HEK293 (cell line): ENCODE measurements around the gene VSTM2L.

ENCODE experiments used
- CTCF ChIA-PET: fragments of 350-600 bp; formaldehyde crosslinking; extraction: SDS; loops from one replicate; lab custom pipeline; 2021; ENCODE audit warnings: antibody characterized with exemption; lab: Yijun Ruan, JAX
- POLR2A ChIA-PET: fragments of 300-600 bp; formaldehyde crosslinking; extraction: SDS; loops from one replicate; lab custom pipeline; 2020; ENCODE audit warnings: antibody characterized with exemption, inconsistent platforms; lab: Yijun Ruan, JAX
- H3K27ac ChIP-seq: fragments of 200-500 bp; sonication (Bioruptor generic); 2 replicates; pipeline ENCODE4 v1.5.1; 2014; ENCODE audit warnings: low read depth, low read length, control low read depth, inconsistent platforms; ENCODE audit errors: extremely low read depth
- H3K36me3 ChIP-seq, 2 experiments: fragments of 200-500 bp in 1 of 2; sonication (Bioruptor generic) in 1 of 2; 1 replicate in 1 of 2; 2 replicates in 1 of 2; pipeline ENCODE4 v1.5.1; 2014 to 2017; ENCODE audit warnings: inconsistent platforms in 2 of 2, low read length in 2 of 2; ENCODE audit not compliant: control insufficient read depth in 2 of 2, insufficient read depth in 1 of 2
- H3K4me1 ChIP-seq: fragments of 200-500 bp; sonication (Bioruptor generic); 2 replicates; pipeline ENCODE4 v1.5.1; 2014; ENCODE audit warnings: mild to moderate bottlenecking, low read length, inconsistent platforms; ENCODE audit not compliant: control insufficient read depth, insufficient read depth
- H3K4me3 ChIP-seq: 2 replicates; pipeline ENCODE4 v1.5.1; 2011; ENCODE audit warnings: low read depth, mild to moderate bottlenecking, control low read depth, low read length, moderate library complexity
- H3K9me3 ChIP-seq: fragments of 200-500 bp; sonication (Bioruptor generic); 2 replicates; pipeline ENCODE4 v1.5.1; 2014; ENCODE audit warnings: low read depth, low read length, inconsistent platforms; ENCODE audit not compliant: control insufficient read depth, insufficient read depth
- HOXA7 ChIP-seq: sonication (generic); formaldehyde crosslinking; IDR thresholded peaks from 2 replicates; pipeline ENCODE4 v1.8.1; 2022; ENCODE audit warnings: missing genetic modification reagents, borderline replicate concordance
- HOXD13 ChIP-seq: sonication (generic); formaldehyde crosslinking; IDR thresholded peaks from 2 replicates; pipeline ENCODE4 v1.8.0; 2022; ENCODE audit warnings: missing genetic modification reagents, borderline replicate concordance
- KLF1 ChIP-seq: fragments of 450-650 bp; formaldehyde crosslinking; IDR thresholded peaks from 2 replicates; pipeline ENCODE4 v1.5.1; 2016; ENCODE audit warnings: missing biosample characterization, missing genetic modification characterization
- KLF10 ChIP-seq: fragments of 450-650 bp; IDR thresholded peaks from 2 replicates; pipeline ENCODE4 v1.5.1; 2018; ENCODE audit warnings: missing biosample characterization, mild to moderate bottlenecking, missing genetic modification characterization
- OSR2 ChIP-seq: fragments of 450-650 bp; formaldehyde crosslinking; IDR thresholded peaks from 2 replicates; pipeline ENCODE4 v1.5.1; 2016; ENCODE audit warnings: missing biosample characterization, missing genetic modification characterization
- ZBTB7A ChIP-seq: fragments of 450-650 bp; formaldehyde crosslinking; IDR thresholded peaks from 2 replicates; pipeline ENCODE4 v1.5.1; 2016; ENCODE audit warnings: low read depth, missing biosample characterization, missing genetic modification characterization
- ZFP37 ChIP-seq: fragments of 450-650 bp; formaldehyde crosslinking; IDR thresholded peaks from 2 replicates; pipeline ENCODE4 v1.5.1; 2016; ENCODE audit warnings: missing biosample characterization, missing genetic modification characterization
- ZNF138 ChIP-seq: fragments of 450-650 bp; formaldehyde crosslinking; IDR thresholded peaks from 2 replicates; pipeline ENCODE4 v1.5.1; 2016; ENCODE audit warnings: missing biosample characterization, missing genetic modification characterization, borderline replicate concordance
- ZNF174 ChIP-seq: fragments of 450-650 bp; formaldehyde crosslinking; IDR thresholded peaks from 2 replicates; pipeline ENCODE4 v1.5.0; 2017; ENCODE audit warnings: missing biosample characterization, mild to moderate bottlenecking, missing genetic modification characterization
- ZNF266 ChIP-seq: fragments of 450-650 bp; formaldehyde crosslinking; IDR thresholded peaks from 2 replicates; pipeline ENCODE4 v1.5.1; 2016; ENCODE audit warnings: missing biosample characterization, missing genetic modification characterization, low read depth
- ZNF521 ChIP-seq: fragments of 450-650 bp; formaldehyde crosslinking; IDR thresholded peaks from 2 replicates; pipeline ENCODE4 v1.5.1; 2017; ENCODE audit warnings: missing biosample characterization, mild to moderate bottlenecking, missing genetic modification characterization
- ZNF529 ChIP-seq: fragments of 450-650 bp; formaldehyde crosslinking; IDR thresholded peaks from 2 replicates; pipeline ENCODE4 v1.5.1; 2017; ENCODE audit warnings: missing genetic modification characterization, missing biosample characterization; ENCODE audit not compliant: insufficient replicate concordance
- ZNF544 ChIP-seq: fragments of 450-650 bp; formaldehyde crosslinking; IDR thresholded peaks from 2 replicates; pipeline ENCODE4 v1.5.0; 2017; ENCODE audit warnings: missing biosample characterization, missing genetic modification characterization
- ZNF571 ChIP-seq: fragments of 450-650 bp; formaldehyde crosslinking; IDR thresholded peaks from 2 replicates; pipeline ENCODE4 v1.5.0; 2017; ENCODE audit warnings: missing biosample characterization, missing genetic modification characterization
- ZNF701 ChIP-seq: fragments of 450-650 bp; formaldehyde crosslinking; IDR thresholded peaks from 2 replicates; pipeline ENCODE4 v1.5.1; 2016; ENCODE audit warnings: missing biosample characterization, missing genetic modification characterization
- ZSCAN23 ChIP-seq: fragments of 450-650 bp; formaldehyde crosslinking; IDR thresholded peaks from 2 replicates; pipeline ENCODE4 v1.5.1; 2016; ENCODE audit warnings: missing biosample characterization, missing genetic modification characterization
- TF ChIP-seq, protein P1 (sequence below): fragments of 450-650 bp; formaldehyde crosslinking; IDR thresholded peaks from 2 replicates; pipeline ENCODE4 v1.5.1; 2016; ENCODE audit warnings: missing biosample characterization, missing genetic modification characterization, borderline replicate concordance
- TF ChIP-seq, protein P2 (sequence below): fragments of 450-650 bp; formaldehyde crosslinking; IDR thresholded peaks from 2 replicates; pipeline ENCODE4 v1.5.1; 2016; ENCODE audit warnings: missing biosample characterization, missing genetic modification characterization
- TF ChIP-seq, protein P3 (sequence below): fragments of 450-650 bp; formaldehyde crosslinking; IDR thresholded peaks from 2 replicates; pipeline ENCODE4 v1.5.1; 2017; ENCODE audit warnings: missing biosample characterization, mild to moderate bottlenecking, missing genetic modification characterization, moderate library complexity
- TF ChIP-seq, protein P4 (sequence below): IDR thresholded peaks from 2 replicates; pipeline ENCODE4 v1.6.1; 2011; ENCODE audit warnings: mild to moderate bottlenecking, low read depth, low read length, borderline replicate concordance
- TF ChIP-seq, protein P5 (sequence below): fragments of 450-650 bp; formaldehyde crosslinking; IDR thresholded peaks from 2 replicates; pipeline ENCODE4 v1.5.1; 2016; ENCODE audit warnings: missing biosample characterization, missing genetic modification characterization, borderline replicate concordance
- TF ChIP-seq, protein P6 (sequence below): fragments of 450-650 bp; formaldehyde crosslinking; IDR thresholded peaks from 2 replicates; pipeline ENCODE4 v1.5.1; 2016; ENCODE audit warnings: missing biosample characterization, missing genetic modification characterization

Gene VSTM2L

DNA sequence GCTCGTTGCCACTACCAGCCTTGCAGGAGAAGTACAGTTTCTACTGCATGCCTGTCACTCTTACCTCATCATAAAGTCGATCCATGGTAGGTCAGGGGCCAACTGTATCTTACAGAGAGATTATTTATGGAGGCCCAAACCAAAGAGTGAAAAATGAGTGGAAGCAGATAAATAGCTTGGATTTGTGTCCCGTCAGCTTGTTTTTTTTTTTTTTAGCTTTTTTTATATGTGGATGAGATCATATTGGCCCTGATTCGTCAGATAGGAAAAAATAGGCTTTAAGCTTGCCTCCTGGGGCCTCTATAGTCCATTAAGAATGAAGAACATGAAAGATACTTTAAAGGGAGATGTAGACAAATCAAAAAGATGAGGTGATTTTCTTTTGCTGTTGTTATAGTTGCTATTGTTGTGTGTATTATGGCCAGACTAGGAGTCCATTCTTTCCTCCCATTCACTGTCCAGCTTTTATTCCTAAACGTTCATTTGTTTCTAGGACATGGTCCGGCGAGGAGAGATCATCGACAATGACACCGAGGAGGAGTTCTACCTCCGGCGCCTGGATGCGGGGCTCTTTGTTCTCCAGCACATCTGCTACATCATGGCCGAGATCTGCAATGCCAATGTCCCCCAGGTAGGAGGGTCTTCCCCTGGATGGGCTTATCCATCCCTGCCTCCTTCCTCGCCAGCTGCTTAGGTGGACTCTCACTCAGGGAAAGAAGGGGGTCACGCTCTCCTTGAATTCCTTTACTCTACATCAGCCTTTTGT, 43.3 kb upstream of the VSTM2L start:
- H3K36me3 ChIP-seq = peaks cover 0 to 27% of the 10 kb centered on the region in 2 experiments; a peak in 2 of 3 replicates
- POLR2A ChIA-PET = no interaction called here
- TF ChIP-seq, protein P1, sequence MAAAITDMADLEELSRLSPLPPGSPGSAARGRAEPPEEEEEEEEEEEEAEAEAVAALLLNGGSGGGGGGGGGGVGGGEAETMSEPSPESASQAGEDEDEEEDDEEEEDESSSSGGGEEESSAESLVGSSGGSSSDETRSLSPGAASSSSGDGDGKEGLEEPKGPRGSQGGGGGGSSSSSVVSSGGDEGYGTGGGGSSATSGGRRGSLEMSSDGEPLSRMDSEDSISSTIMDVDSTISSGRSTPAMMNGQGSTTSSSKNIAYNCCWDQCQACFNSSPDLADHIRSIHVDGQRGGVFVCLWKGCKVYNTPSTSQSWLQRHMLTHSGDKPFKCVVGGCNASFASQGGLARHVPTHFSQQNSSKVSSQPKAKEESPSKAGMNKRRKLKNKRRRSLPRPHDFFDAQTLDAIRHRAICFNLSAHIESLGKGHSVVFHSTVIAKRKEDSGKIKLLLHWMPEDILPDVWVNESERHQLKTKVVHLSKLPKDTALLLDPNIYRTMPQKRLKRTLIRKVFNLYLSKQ (tag by site-specific recombination) = no peak
- TF ChIP-seq ZNF138 (tag by site-specific recombination) = no peak
- no peak for TF ChIP-seq ZBTB7A (tag by site-specific recombination)
- TF ChIP-seq, protein P2, sequence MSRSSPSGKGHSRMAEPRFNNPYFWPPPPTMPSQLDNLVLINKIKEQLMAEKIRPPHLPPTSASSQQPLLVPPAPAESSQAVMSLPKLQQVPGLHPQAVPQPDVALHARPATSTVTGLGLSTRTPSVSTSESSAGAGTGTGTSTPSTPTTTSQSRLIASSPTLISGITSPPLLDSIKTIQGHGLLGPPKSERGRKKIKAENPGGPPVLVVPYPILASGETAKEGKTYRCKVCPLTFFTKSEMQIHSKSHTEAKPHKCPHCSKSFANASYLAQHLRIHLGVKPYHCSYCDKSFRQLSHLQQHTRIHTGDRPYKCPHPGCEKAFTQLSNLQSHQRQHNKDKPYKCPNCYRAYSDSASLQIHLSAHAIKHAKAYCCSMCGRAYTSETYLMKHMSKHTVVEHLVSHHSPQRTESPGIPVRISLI = no peak
- TF ChIP-seq ZNF174 (tag by site-specific recombination) = no peak
- TF ChIP-seq ZNF521 (tag by site-specific recombination) = no peak
- TF ChIP-seq HOXD13 (CRISPR knock-in tag) = no peak
- TF ChIP-seq, protein P3, sequence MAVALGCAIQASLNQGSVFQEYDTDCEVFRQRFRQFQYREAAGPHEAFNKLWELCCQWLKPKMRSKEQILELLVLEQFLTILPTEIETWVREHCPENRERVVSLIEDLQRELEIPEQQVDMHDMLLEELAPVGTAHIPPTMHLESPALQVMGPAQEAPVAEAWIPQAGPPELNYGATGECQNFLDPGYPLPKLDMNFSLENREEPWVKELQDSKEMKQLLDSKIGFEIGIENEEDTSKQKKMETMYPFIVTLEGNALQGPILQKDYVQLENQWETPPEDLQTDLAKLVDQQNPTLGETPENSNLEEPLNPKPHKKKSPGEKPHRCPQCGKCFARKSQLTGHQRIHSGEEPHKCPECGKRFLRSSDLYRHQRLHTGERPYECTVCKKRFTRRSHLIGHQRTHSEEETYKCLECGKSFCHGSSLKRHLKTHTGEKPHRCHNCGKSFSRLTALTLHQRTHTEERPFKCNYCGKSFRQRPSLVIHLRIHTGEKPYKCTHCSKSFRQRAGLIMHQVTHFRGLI (tag by site-specific recombination) = no peak
- TF ChIP-seq HOXA7 (CRISPR knock-in tag) = no peak
- CTCF ChIA-PET = interaction anchor here (0.7 to 1.3 kb wide), 4 partner anchors 10 to 295 kb away, joined by 3 to 4 read pairs (median 3); no protein-coding TSS in a partner anchor
- no peak overlapping the region for H3K27ac ChIP-seq
- no peak overlapping the region for H3K4me3 ChIP-seq
- no peaks in the 10 kb centered on the region for H3K9me3 ChIP-seq
- H3K4me1 ChIP-seq = no peaks in the 10 kb centered on the region

DNA sequence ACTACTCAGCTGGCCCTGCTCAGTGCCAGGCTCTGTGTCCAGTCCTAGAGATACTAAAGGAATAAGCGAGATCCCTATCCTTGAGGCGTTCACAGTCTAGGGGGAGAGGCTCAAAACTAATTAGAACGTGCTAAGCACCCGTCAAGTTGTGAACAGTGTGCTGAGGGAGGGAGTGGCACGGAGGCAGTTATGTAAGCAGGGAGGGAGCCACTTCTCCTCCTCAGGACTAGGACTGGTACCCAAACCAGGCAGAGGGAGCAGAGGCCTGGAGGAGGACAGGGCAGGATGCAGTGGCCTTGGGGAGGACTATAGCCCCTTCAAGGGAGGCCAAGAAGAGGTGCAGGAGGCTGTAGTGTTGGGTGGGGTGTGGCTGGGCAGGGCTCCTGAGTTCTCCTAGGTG, 39.6 kb upstream of the VSTM2L start:
- ChIA-PET CTCF (interaction anchor here (0.6 kb wide), 1 partner anchor 48 kb away, joined by 3 read pairs; no protein-coding TSS in a partner anchor), POLR2A (no interaction called here)
- Histone ChIP-seq H3K4me3 (no peak overlapping the region), H3K36me3 (peaks cover 0 to 32% of the 10 kb centered on the region in 2 experiments; a peak in 2 of 3 replicates), H3K27ac (no peak overlapping the region), H3K4me1 (no peaks in the 10 kb centered on the region), H3K9me3 (no peaks in the 10 kb centered on the region)
- TF ChIP-seq KLF1 (tag by site-specific recombination) (no peak), ZNF529 (tag by site-specific recombination) (no peak), ZNF266 (tag by site-specific recombination) (no peak), KLF10 (tag by site-specific recombination) (no peak), ZNF701 (no peak), OSR2 (no peak), ZFP37 (tag by site-specific recombination) (no peak), ZSCAN23 (no peak), ZNF544 (tag by site-specific recombination) (no peak), ZNF571 (tag by site-specific recombination) (no peak)
- TF ChIP-seq, protein P4, sequence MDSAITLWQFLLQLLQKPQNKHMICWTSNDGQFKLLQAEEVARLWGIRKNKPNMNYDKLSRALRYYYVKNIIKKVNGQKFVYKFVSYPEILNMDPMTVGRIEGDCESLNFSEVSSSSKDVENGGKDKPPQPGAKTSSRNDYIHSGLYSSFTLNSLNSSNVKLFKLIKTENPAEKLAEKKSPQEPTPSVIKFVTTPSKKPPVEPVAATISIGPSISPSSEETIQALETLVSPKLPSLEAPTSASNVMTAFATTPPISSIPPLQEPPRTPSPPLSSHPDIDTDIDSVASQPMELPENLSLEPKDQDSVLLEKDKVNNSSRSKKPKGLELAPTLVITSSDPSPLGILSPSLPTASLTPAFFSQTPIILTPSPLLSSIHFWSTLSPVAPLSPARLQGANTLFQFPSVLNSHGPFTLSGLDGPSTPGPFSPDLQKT = no peak
- TF ChIP-seq, protein P5, sequence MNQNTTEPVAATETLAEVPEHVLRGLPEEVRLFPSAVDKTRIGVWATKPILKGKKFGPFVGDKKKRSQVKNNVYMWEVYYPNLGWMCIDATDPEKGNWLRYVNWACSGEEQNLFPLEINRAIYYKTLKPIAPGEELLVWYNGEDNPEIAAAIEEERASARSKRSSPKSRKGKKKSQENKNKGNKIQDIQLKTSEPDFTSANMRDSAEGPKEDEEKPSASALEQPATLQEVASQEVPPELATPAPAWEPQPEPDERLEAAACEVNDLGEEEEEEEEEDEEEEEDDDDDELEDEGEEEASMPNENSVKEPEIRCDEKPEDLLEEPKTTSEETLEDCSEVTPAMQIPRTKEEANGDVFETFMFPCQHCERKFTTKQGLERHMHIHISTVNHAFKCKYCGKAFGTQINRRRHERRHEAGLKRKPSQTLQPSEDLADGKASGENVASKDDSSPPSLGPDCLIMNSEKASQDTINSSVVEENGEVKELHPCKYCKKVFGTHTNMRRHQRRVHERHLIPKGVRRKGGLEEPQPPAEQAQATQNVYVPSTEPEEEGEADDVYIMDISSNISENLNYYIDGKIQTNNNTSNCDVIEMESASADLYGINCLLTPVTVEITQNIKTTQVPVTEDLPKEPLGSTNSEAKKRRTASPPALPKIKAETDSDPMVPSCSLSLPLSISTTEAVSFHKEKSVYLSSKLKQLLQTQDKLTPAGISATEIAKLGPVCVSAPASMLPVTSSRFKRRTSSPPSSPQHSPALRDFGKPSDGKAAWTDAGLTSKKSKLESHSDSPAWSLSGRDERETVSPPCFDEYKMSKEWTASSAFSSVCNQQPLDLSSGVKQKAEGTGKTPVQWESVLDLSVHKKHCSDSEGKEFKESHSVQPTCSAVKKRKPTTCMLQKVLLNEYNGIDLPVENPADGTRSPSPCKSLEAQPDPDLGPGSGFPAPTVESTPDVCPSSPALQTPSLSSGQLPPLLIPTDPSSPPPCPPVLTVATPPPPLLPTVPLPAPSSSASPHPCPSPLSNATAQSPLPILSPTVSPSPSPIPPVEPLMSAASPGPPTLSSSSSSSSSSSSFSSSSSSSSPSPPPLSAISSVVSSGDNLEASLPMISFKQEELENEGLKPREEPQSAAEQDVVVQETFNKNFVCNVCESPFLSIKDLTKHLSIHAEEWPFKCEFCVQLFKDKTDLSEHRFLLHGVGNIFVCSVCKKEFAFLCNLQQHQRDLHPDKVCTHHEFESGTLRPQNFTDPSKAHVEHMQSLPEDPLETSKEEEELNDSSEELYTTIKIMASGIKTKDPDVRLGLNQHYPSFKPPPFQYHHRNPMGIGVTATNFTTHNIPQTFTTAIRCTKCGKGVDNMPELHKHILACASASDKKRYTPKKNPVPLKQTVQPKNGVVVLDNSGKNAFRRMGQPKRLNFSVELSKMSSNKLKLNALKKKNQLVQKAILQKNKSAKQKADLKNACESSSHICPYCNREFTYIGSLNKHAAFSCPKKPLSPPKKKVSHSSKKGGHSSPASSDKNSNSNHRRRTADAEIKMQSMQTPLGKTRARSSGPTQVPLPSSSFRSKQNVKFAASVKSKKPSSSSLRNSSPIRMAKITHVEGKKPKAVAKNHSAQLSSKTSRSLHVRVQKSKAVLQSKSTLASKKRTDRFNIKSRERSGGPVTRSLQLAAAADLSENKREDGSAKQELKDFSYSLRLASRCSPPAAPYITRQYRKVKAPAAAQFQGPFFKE (tag by site-specific recombination) = no peak
- TF ChIP-seq, protein P6, sequence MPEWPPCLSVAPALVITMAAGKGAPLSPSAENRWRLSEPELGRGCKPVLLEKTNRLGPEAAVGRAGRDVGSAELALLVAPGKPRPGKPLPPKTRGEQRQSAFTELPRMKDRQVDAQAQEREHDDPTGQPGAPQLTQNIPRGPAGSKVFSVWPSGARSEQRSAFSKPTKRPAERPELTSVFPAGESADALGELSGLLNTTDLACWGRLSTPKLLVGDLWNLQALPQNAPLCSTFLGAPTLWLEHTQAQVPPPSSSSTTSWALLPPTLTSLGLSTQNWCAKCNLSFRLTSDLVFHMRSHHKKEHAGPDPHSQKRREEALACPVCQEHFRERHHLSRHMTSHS (tag by site-specific recombination) = no peak
